Measurements from ENCODE around the gene CIBAR2.
"Not testable (repeated sequence)": the region's sequence is repeated elsewhere in the genome, so short reads cannot be mapped to it uniquely, and the experiment has no call there.

The CIBAR2 gene

GRCh38 chr16:85062323-85062722 is 49.9 kb downstream of the CIBAR2 start:
- no peak for DNase-seq (ENCODE audit: low read depth)

- no peak for DNase-seq (ENCODE audit: low read depth)
These were observed 50.7 kb downstream of the CIBAR2 start for GRCh38 chr16:85061566-85061965.

GRCh38 chr16:85058909-85059308 is 53.4 kb downstream of the CIBAR2 start:
- no peak for DNase-seq (ENCODE audit: low read depth)

GRCh38 chr16:85057948-85058347 is 54.3 kb downstream of the CIBAR2 start:
- DNase-seq (ENCODE audit: low read depth) = no peak

GRCh38 chr16:85057212-85057889 is 54.9 kb downstream of the CIBAR2 start:
- DNase-seq (ENCODE audit: low read depth) = no peak

GRCh38 chr16:85056211-85056748 is 56.0 kb downstream of the CIBAR2 start:
- DNase-seq (ENCODE audit: low read depth) = no peak

GRCh38 chr16:85055493-85056210 is 56.6 kb downstream of the CIBAR2 start:
- DNase-seq (ENCODE audit: low read depth) = peak; percentile 49

GRCh38 chr16:85054948-85055492 is 57.3 kb downstream of the CIBAR2 start:
- DNase-seq (ENCODE audit: low read depth) = no peak

GRCh38 chr16:85054321-85054720 is 58.0 kb downstream of the CIBAR2 start:
- not testable (repeated sequence) for DNase-seq (ENCODE audit: low read depth)

- no peak for DNase-seq (ENCODE audit: low read depth)
These were observed 59.7 kb downstream of the CIBAR2 start for GRCh38 chr16:85052536-85052935.

GRCh38 chr16:85051683-85052082 is 60.6 kb downstream of the CIBAR2 start:
- DNase-seq (ENCODE audit: low read depth) = no peak

GRCh38 chr16:85051067-85051581 is 61.1 kb downstream of the CIBAR2 start:
- no peak for DNase-seq (ENCODE audit: low read depth)

- no peak for DNase-seq (ENCODE audit: low read depth)
These were observed 62.5 kb downstream of the CIBAR2 start for GRCh38 chr16:85049706-85050305.

GRCh38 chr16:85048921-85049562 is 63.2 kb downstream of the CIBAR2 start:
- no peak for DNase-seq (ENCODE audit: low read depth)

Data from stimulated activated CD8-positive, alpha-beta memory T cell treated with anti-CD3 and anti-CD28 coated beads, Interleukin-12 subunit alpha, Interleukin-12 subunit beta, amount 100 ng/mL, for 4 hours (primary cell).